A204.1 (cell line): Measurements from ENCODE around the gene PLXND1.

Source experiments
- FAIRE-seq: peaks from 2 replicates; lab custom pipeline; 2012; peaks lifted over from hg19 to GRCh38; lab: Jason Lieb, UNC

Gene PLXND1

DNA sequence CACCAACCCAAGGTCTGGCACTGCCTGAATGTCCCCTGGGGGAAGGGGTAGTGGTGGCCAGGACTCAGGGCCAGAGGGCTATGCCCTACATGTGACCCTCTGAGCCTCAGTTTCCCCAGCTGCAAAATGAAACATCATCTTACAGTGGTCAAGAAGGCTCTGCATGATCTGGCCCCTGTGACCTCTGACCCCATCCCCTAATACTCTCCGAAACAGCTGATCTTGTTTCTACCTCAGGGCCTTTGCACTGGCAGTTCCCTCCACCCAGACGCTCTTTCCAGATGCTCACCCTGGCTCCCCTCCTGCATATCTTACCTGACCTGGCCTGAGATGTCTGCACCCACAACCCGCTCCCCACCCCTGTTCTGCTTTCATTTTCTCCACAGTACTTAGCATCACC is 21.8 kb downstream of the PLXND1 start:
- no peak for FAIRE-seq

GRCh38 chr3:129583289-129583688 is 23.2 kb downstream of the PLXND1 start:
- FAIRE-seq = no peak

- FAIRE-seq = no peak
These were observed 23.7 kb downstream of the PLXND1 start for GRCh38 chr3:129582799-129583198.

GRCh38 chr3:129581623-129582022 is 24.9 kb downstream of the PLXND1 start:
- no peak for FAIRE-seq

DNA sequence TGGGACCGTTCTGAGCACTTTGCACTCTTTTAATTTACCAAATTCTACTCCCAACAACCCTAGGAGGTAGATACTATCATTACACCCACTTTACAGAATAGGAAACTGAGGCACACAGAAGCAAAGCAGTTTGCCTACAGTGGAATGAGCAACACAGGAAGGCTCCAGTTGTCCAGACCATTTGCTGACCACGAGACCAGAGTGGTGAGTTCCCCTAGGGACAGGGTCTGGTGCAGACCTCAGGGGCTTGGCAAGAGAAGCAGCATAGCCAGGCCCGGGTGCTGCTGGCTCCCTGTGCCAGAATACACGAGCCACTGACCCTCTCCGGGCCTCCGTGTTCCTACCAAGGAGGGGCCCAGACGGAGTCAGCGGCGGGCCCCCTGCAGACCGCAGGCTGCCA is 26.5 kb downstream of the PLXND1 start:
- FAIRE-seq = no peak

DNA sequence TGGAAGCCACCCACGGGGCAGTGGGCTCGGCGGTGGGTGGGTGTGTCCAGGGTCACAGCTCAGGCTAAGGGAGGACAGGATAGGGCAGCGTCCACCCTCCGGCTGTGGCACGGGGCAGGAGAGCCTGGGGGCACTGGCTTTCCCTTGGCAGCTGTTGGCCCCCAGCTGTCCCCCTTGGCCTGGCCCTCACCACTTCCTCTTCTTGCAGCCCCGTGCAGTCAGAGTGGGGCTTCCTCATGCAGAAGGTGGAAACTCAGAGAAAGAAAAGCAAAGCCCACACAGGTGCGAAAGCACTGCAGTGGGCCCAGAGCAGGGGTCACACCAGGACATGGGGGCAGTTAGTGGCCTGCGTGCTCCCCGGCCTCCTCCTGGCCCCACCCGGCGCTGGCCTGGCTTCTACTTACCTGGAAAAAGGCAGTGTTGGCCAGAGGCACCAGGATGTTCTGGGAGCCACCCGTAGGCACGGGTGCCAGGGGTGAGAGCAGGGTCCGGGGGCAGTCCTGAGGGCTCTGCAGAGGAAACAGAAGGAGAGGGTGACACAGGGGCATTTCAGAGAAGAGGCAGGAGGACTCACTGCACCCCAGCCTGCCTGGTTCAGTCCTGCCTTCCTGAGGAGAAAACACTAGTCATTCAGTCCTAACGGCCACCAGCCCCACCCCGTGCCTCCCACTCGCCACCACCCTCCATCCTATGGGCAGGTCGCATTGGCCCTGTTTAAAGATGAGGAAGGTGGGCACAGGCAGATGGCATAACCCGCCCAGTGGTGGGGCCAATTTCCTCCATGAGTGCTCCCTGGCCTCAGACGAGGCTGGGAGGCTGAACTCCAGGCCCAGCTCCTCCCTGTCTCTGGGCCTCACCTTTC is 28.3 kb downstream of the PLXND1 start:
- FAIRE-seq = no peak

DNA sequence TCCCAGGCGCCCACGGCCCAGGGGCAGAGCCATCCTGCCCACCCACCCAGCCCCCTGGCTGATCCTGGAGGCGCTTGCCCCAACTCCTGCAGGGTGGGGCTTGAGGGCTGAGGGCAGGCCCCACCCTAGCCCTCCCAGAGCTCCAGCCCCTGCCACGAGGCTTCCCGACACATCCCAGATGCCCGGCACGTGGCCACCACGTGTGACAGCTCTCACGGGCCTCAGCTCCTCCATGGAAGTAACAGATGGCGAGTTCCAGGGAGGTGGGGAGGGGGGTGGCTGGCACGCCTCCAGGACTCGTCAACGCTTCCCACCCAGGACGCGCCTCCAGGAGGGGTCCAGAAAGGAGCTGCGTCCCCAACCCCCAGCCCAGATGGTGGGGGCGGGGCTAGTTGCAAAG is 29.1 kb downstream of the PLXND1 start:
- no peak for FAIRE-seq

- FAIRE-seq = no peak
These were observed 29.7 kb downstream of the PLXND1 start for GRCh38 chr3:129576514-129577352.

GRCh38 chr3:129575997-129576384 is 30.5 kb downstream of the PLXND1 start:
- no peak for FAIRE-seq

DNA sequence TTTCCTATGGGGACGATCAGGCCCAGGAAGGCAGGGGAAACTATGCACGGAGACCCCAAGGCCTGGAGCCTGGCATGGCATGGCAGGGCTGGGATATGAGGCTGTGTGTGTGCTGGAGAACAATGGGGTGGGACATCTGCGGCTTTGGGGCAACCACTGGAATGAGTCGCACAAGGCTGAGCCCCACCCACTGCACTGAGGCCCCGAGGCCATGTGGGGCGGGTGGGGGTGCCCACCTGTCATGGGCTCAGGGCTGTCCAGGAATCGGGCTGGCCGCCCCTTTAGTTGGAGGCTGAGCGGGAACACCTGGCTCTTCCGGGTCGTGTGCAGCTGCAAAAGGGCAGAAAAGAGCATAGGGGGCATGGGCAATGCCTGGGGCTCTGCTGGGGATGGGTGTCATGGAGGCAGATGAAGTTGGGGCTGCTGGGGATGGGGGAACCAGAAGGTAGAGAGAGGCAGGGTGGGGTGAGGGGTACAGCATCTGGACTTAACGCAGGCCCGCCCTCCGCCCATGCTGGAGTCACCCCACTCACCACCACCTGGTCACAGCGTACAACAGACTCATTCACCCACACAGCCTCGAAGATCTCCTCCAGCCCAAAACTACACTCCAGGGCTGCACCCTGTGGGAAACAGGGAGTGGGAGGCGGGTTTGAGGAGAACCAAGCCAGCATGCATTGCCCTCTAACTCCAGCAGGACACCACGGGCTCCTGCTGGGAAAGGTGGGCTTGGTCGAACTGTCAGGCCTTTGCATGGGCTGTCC is 31.1 kb downstream of the PLXND1 start:
- FAIRE-seq = no peak

- no peak for FAIRE-seq
These were observed 32.3 kb downstream of the PLXND1 start for GRCh38 chr3:129574206-129574605.

DNA sequence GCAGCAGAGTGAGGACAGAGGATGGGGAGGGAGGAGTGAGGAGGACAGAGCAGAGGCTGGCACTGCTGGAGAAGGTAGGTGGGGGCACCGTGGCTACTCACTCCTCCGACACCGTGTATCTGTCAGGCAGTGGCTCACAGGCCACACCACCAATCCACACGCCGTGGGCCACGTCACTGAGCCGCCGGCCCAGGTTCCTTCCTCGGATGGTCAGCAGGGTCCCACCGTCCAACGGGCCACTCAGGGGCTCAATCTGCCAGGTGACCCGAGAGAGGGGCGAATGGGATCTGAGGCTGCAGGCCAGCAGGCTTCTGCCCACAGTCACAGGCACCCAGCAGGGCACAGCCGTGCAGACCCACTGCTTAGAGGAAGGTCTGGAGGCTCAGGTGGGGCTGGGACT is 33.0 kb downstream of the PLXND1 start:
- FAIRE-seq = no peak

- FAIRE-seq = no peak
These were observed 33.9 kb downstream of the PLXND1 start for GRCh38 chr3:129572603-129573002.

GRCh38 chr3:129571605-129572547 is 34.6 kb downstream of the PLXND1 start:
- FAIRE-seq = no peak

GRCh38 chr3:129569856-129570255 is 36.6 kb downstream of the PLXND1 start:
- FAIRE-seq = no peak

DNA sequence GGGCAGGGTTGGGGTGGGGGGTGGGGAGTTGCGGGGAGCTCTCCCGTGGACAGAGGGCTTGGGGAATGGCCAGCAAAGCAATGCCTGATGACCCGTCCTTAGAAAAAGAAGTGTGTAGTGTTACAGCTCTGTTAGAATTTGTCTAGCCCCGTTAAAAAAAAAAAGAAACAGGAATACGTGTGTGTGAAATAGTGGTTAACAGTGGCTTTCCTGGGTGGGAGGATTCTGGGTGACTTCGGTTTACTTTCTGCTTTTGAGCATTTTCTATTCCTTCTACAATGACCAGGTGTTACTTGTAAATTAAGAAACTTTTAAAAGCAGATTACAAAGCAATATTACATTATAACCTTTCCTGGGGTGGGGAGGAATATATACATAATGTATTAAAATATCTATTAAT is 38.5 kb downstream of the PLXND1 start:
- no peak for FAIRE-seq

DNA sequence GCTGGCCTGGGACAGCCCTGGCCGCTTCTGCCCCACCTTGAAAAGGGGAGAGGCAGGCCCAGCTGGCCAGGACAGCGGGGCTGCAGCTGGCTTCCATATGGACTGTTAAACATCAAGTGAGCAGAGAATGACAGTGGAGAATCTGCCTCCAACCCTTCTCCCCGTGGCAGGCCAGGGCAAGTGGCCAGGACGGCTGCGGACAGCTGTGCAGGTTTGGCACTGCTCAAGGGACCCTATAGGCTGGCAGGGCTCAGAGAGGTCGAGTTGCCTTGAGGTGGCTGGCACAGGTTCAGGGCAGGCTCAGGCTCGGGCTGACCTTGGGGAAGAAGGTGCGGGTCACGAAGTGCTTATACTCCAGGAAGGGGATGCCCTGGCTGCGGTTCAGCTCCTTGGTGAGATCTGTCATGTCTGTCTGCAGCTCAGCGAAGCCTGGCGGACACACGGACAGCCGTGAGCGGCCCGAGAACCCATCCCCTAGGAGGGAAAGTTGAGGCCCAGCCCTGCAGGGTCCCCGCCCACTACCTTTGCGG is 39.2 kb downstream of the PLXND1 start:
- no peak for FAIRE-seq

DNA sequence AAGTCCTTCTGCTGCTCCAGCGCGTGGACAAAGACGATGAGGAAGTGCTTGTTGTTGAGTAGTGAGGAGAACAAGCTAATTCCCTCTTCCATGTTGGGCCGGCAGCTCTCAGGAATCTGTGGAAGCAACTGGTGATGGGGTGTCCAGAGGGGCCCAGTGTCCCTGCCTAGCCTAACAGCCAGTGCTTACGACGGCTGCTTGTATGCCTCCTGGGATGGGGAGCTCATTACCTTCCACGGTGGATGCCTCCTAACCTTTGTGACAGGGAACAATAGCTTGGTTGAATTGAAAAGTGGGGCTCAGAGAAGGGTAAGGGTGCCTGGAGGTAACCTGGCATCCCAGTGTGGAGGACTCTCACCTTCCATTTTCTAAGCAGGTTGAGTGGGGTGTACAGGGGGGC is 40.6 kb downstream of the PLXND1 start:
- FAIRE-seq = no peak

- no peak for FAIRE-seq
These were observed 41.4 kb downstream of the PLXND1 start for GRCh38 chr3:129564981-129565644.

DNA sequence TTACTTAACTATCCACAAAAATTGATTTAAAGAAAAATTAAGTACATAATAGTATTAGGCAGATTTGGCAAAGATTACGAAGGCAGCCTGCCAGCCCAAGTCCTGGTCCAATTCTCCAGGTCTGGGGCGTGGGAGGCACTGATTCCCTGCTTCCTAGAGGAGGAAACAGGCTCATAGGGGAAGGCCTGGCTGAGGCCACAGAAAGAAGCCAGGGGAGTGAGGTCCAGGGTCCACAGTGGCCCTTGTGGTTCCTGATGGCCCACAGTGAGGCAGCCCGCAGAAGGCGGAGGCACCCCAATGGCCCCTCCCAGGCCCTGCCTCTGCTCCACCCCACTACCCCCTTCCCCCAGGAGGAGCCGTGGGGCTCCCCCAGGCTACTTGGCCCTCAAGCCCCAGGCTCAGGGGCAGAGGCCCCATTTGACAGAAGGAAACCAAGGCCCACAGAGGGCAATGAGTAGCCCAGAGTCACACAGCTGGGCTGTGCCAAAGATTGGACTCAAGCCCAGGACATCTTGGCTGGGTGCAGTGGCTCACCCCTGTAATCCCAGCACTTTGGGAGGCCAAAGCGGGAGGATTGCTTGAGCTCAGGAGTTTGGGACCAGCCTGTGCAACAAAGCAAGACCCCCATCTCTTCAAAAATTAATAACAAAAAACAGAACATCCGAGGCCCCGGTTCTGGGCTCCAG is 42.5 kb downstream of the PLXND1 start:
- FAIRE-seq = no peak
